IMR-90 (cell line): Measurements from ENCODE around the gene OGFOD1. TPM values are rescaled to one million over a fixed set of nuclear protein-coding genes. Genes with fewer than 3 reads are reported as not detected.

ENCODE experiments used
- ATAC-seq: fragments of 200-7000 bp; cut with Tn5 transposase; 2 replicates; pipeline ENCODE4 v1.9.1; 2020; ENCODE audit warnings: low read depth, mild to moderate bottlenecking, moderate library complexity
- BruUV-seq: library from RNA; stranded (reverse); fragments of 400-500 nt; replicated peaks from 2 replicates; lab custom pipeline; 2021; lab: Mats Ljungman, UMichigan
- CTCF ChIA-PET: fragments of 300-600 bp; formaldehyde crosslinking; extraction: SDS; loops from one replicate; lab custom pipeline; 2021; ENCODE audit warnings: antibody characterized with exemption; lab: Yijun Ruan, JAX
- POLR2A ChIA-PET: fragments of 300-600 bp; sonication (Branson Sonifier 250); formaldehyde crosslinking; loops from one replicate; lab custom pipeline; 2022; ENCODE audit warnings: antibody characterized with exemption; ENCODE audit not compliant: unreplicated experiment; lab: Charles Lee
- DNase-seq: peaks from one replicate; pipeline ENCODE4 v3.0.0; 2013
- H2AFZ ChIP-seq: replicated peaks from 2 replicates; pipeline ENCODE3; 2013; ENCODE audit warnings: low read length, mild to moderate bottlenecking; ENCODE audit not compliant: poor library complexity
- H2AK5ac ChIP-seq: 2 replicates; pipeline ENCODE4 v1.6.1; 2013; ENCODE audit warnings: low read depth, low read length, inconsistent platforms
- H2AK9ac ChIP-seq: replicated peaks from 2 replicates; pipeline ENCODE3; 2013; ENCODE audit warnings: mild to moderate bottlenecking, low read depth, low read length, moderate library complexity; ENCODE audit not compliant: poor library complexity
- H2BK120ac ChIP-seq: 2 replicates; pipeline ENCODE4 v1.6.1; 2013; ENCODE audit warnings: low read depth, low read length, inconsistent platforms
- H2BK15ac ChIP-seq: 3 replicates; pipeline ENCODE4 v1.6.1; 2013; ENCODE audit warnings: low read depth, low read length, inconsistent platforms
- H2BK20ac ChIP-seq: 2 replicates; pipeline ENCODE4 v1.6.1; 2013; ENCODE audit warnings: low read depth, mild to moderate bottlenecking, inconsistent platforms, low read length, moderate library complexity
- H2BK5ac ChIP-seq: 2 replicates; pipeline ENCODE4 v1.6.1; 2013; ENCODE audit warnings: mild to moderate bottlenecking, low read depth, low read length, inconsistent platforms; ENCODE audit not compliant: poor library complexity, severe bottlenecking
- H3K14ac ChIP-seq: replicated peaks from 2 replicates; pipeline ENCODE4 v1.6.1; 2013; ENCODE audit warnings: low read depth, low read length, inconsistent platforms
- H3K18ac ChIP-seq: 2 replicates; pipeline ENCODE4 v1.6.1; 2013; ENCODE audit warnings: low read depth, low read length, control low read depth
- H3K23ac ChIP-seq: 2 replicates; pipeline ENCODE4 v1.6.1; 2013; ENCODE audit warnings: low read depth, low read length, inconsistent platforms
- H3K27ac ChIP-seq: 2 replicates; pipeline ENCODE4 v1.5.1; 2013; ENCODE audit warnings: mild to moderate bottlenecking, control low read depth, low read length; ENCODE audit not compliant: insufficient read depth
- H3K27me3 ChIP-seq: 2 replicates; pipeline ENCODE4 v1.6.1; 2013; ENCODE audit warnings: low read length; ENCODE audit not compliant: control insufficient read depth, insufficient read depth
- H3K36me3 ChIP-seq: 2 replicates; pipeline ENCODE4 v1.6.1; 2013; ENCODE audit warnings: low read length, mixed read lengths; ENCODE audit not compliant: control insufficient read depth, insufficient read depth
- H3K4ac ChIP-seq: 2 replicates; pipeline ENCODE4 v1.6.1; 2013; ENCODE audit warnings: low read depth, low read length, inconsistent platforms
- H3K4me1 ChIP-seq: 2 replicates; pipeline ENCODE4 v1.6.1; 2013; ENCODE audit warnings: low read length, mixed read lengths; ENCODE audit not compliant: control insufficient read depth, insufficient read depth
- H3K4me2 ChIP-seq: 2 replicates; pipeline ENCODE4 v1.6.1; 2013; ENCODE audit warnings: low read depth, mild to moderate bottlenecking, control low read depth, low read length, moderate library complexity
- H3K4me3 ChIP-seq: 2 replicates; pipeline ENCODE4 v1.5.1; 2013; ENCODE audit warnings: low read depth, mild to moderate bottlenecking, control low read depth, low read length, moderate library complexity; ENCODE audit not compliant: insufficient read depth
- H3K56ac ChIP-seq: 2 replicates; pipeline ENCODE4 v1.6.1; 2013; ENCODE audit warnings: low read length, inconsistent platforms; ENCODE audit not compliant: insufficient read depth; ENCODE audit errors: extremely low read depth
- H3K79me1 ChIP-seq, 2 experiments: 2 replicates each; pipeline ENCODE4 v1.6.1; 2013; ENCODE audit warnings: low read length in 2 of 2, inconsistent platforms in 1 of 2, low read depth in 1 of 2
- H3K9ac ChIP-seq: 2 replicates; pipeline ENCODE4 v1.6.1; 2013; ENCODE audit warnings: low read depth, low read length, control low read depth
- H3K9me1 ChIP-seq: 2 replicates; pipeline ENCODE4 v1.6.1; 2013; ENCODE audit warnings: low read length, inconsistent platforms; ENCODE audit not compliant: insufficient read depth
- H3K9me3 ChIP-seq: 2 replicates; pipeline ENCODE4 v1.6.1; 2013; ENCODE audit warnings: low read length; ENCODE audit not compliant: control insufficient read depth, insufficient read depth
- H4K20me1 ChIP-seq: 2 replicates; pipeline ENCODE4 v1.6.1; 2013; ENCODE audit warnings: low read length, inconsistent platforms; ENCODE audit not compliant: insufficient read depth
- H4K5ac ChIP-seq: 2 replicates; pipeline ENCODE4 v1.6.1; 2013; ENCODE audit warnings: mild to moderate bottlenecking, low read depth, low read length, control low read depth
- H4K8ac ChIP-seq, 2 experiments: 2 replicates each; pipeline ENCODE4 v1.6.1; 2013; ENCODE audit warnings: low read depth in 2 of 2, low read length in 2 of 2, control low read depth in 1 of 2, inconsistent platforms in 1 of 2
- H4K91ac ChIP-seq: 2 replicates; pipeline ENCODE4 v1.6.1; 2013; ENCODE audit warnings: low read depth, low read length, inconsistent platforms; ENCODE audit not compliant: insufficient read depth
- CEBPB ChIP-seq: IDR thresholded peaks from 2 replicates; pipeline ENCODE4 v1.6.1; 2012; ENCODE audit warnings: low read depth, low read length, improper control_type of control experiment
- CHD1 ChIP-seq: IDR thresholded peaks from 2 replicates; pipeline ENCODE4 v1.6.1; 2012; ENCODE audit warnings: low read depth, low read length, improper control_type of control experiment
- CTCF ChIP-seq: conservative IDR thresholded peaks from 2 replicates; pipeline ENCODE4 v1.5.1; 2012; ENCODE audit warnings: mild to moderate bottlenecking, low read depth, low read length, improper control_type of control experiment
- ELK1 ChIP-seq: fragments of 150-350 bp; IDR thresholded peaks from 2 replicates; pipeline ENCODE4 v1.6.1; 2016; ENCODE audit warnings: low read depth, mild to moderate bottlenecking, low read length, moderate library complexity, borderline replicate concordance
- MAFK ChIP-seq: IDR thresholded peaks from 2 replicates; pipeline ENCODE4 v1.6.1; 2012; ENCODE audit warnings: low read depth, low read length, improper control_type of control experiment
- MAZ ChIP-seq: IDR thresholded peaks from 2 replicates; pipeline ENCODE4 v1.6.1; 2012; ENCODE audit warnings: low read depth, mild to moderate bottlenecking, low read length, improper control_type of control experiment, moderate library complexity, borderline replicate concordance
- MXI1 ChIP-seq: IDR thresholded peaks from 2 replicates; pipeline ENCODE4 v1.6.1; 2012; ENCODE audit warnings: low read depth, mild to moderate bottlenecking, low read length, moderate library complexity, borderline replicate concordance
- NFE2L2 ChIP-seq: fragments of 150-350 bp; IDR thresholded peaks from 2 replicates; pipeline ENCODE4 v1.6.1; 2016; ENCODE audit warnings: low read depth, mild to moderate bottlenecking, low read length
- RAD21 ChIP-seq: IDR thresholded peaks from 2 replicates; pipeline ENCODE4 v1.6.1; 2012; ENCODE audit warnings: low read length, improper control_type of control experiment
- RCOR1 ChIP-seq: IDR thresholded peaks from 2 replicates; pipeline ENCODE4 v1.6.1; 2012; ENCODE audit warnings: mild to moderate bottlenecking, low read length, improper control_type of control experiment; ENCODE audit not compliant: insufficient replicate concordance
- RFX5 ChIP-seq: IDR thresholded peaks from 2 replicates; pipeline ENCODE4 v1.8.0; 2012; ENCODE audit warnings: low read depth, mild to moderate bottlenecking, low read length, moderate library complexity
- WGBS, 2 experiments: methylation state at CpG; one replicate each; pipeline versions ENCODE4 v1.1.5 to v1.1.7; 2013; ENCODE audit warnings: missing lambda C conversion rate in 2 of 2; ENCODE audit not compliant: insufficient read length in 1 of 2; ENCODE audit errors: extremely low coverage in 2 of 2; 5-methylcytosine and 5-hydroxymethylcytosine counted together
- dilution Hi-C: fragments of 300-500 bp; cut with HindIII; formaldehyde crosslinking; loops from one replicate; pipeline ENCODE4 v1.14.3; 2018; ENCODE audit warnings: low sequenced_read_pairs; ENCODE audit not compliant: unreplicated experiment
- in situ Hi-C: fragments of 300-500 bp; cut with MboI; formaldehyde crosslinking; loops from 3 replicates; pipeline ENCODE4 v1.14.3; 2019; ENCODE audit warnings: low sequenced_read_pairs, inconsistent platforms, mixed read lengths
- intact Hi-C: fragments of 100-400 bp; cut with micrococcal nuclease; formaldehyde crosslinking; loops from 2 replicates; pipeline ENCODE4 v1.10.0; 2022
- polyA plus RNA-seq, 3 experiments: library from polyadenylated mRNA; depleted of rRNA; stranded (reverse); fragments of >200 nt; gene quantifications; 2 replicates each; pipeline ENCODE4 v1.2.3, GENCODE V29; 2012; ENCODE audit warnings: low replicate concordance in 1 of 3
- total RNA-seq: library from RNA; depleted of rRNA; stranded (reverse); fragments of >200 nt; gene quantifications from 2 replicates; pipeline ENCODE4 v1.2.3, GENCODE V29; 2012

OGFOD1 gene
- total and polyA plus RNA-seq, 2 of the 4 experiments (the other 2 are of a cell fraction) = 43.5 to 103 TPM

GRCh38 chr16:56493815-56494214 is 42.5 kb downstream of the OGFOD1 start:
- TF ChIP-seq CEBPB (no peak), ELK1 (no peak), MAFK (no peak), RCOR1 (no peak), CHD1 (no peak), CTCF (no peak), RAD21 (no peak), NFE2L2 (no peak), MAZ (no peak), MXI1 (no peak), RFX5 (no peak)
- no peak overlapping the region for H3K23ac ChIP-seq
- H3K9me3 ChIP-seq = no peaks in the 10 kb centered on the region
- no peak overlapping the region for H3K27ac ChIP-seq
- intact Hi-C loops = no loop called here
- no TSS peak for BruUV-seq
- H3K18ac ChIP-seq = no peak overlapping the region
- H2AK9ac ChIP-seq = no peak overlapping the region
- DNase-seq (no peak), ATAC-seq (no peak)
- WGBS, 2 experiments = no CpG with 5 or more reads among the region's 1 CpG
- no peak overlapping the region for H3K56ac ChIP-seq
- no peak overlapping the region for H4K91ac ChIP-seq
- H3K4ac ChIP-seq = no peak overlapping the region
- H2AK5ac ChIP-seq = no peak overlapping the region
- H3K4me3 ChIP-seq = no peak overlapping the region
- H2BK5ac ChIP-seq = no peak overlapping the region
- no peak overlapping the region for H3K14ac ChIP-seq
- no peaks in the 10 kb centered on the region for H3K4me1 ChIP-seq
- no peak overlapping the region for H3K9ac ChIP-seq
- ChIA-PET CTCF (interaction anchor here (0.7 kb wide), 1 partner anchor 1108 kb away, joined by 3 read pairs; no protein-coding TSS in a partner anchor), POLR2A (no interaction called here)
- H4K8ac ChIP-seq = no peak overlapping the region
- H4K5ac ChIP-seq = no peak overlapping the region
- no peak overlapping the region for H2BK20ac ChIP-seq
- no peaks in the 10 kb centered on the region for H3K9me1 ChIP-seq
- H2BK120ac ChIP-seq = no peak overlapping the region
- no peak overlapping the region for H2AFZ ChIP-seq
- in situ Hi-C loops = no loop called here
- H4K20me1 ChIP-seq = no peaks in the 10 kb centered on the region
- peaks cover 5% of the 10 kb centered on the region for H3K36me3 ChIP-seq
- no peaks in the 10 kb centered on the region for H3K27me3 ChIP-seq
- no peak overlapping the region for H3K4me2 ChIP-seq
- no peaks in the 10 kb centered on the region for H3K79me1 ChIP-seq
- no peak overlapping the region for H2BK15ac ChIP-seq
- dilution Hi-C loops = no loop called here
